GM23338 (cell line): ENCODE results near the gene TUBA4B. TPM values are rescaled to one million over a fixed set of nuclear protein-coding genes. Genes with fewer than 3 reads are reported as not detected.

Experiments used
- ATAC-seq: fragments of 200-7000 bp; cut with Tn5 transposase; 3 replicates; pipeline ENCODE4 v1.9.1; 2020
- DNase-seq: peaks from one replicate; pipeline ENCODE4 v3.0.0-alpha.2; 2015; ENCODE audit warnings: low spot score
- H2AFZ ChIP-seq: fragments of 200-600 bp; sonication (generic); 2 replicates; pipeline ENCODE4 v1.8.0; 2016; ENCODE audit warnings: antibody characterized with exemption, mild to moderate bottlenecking, moderate library complexity
- H3F3A ChIP-seq: fragments of 200-600 bp; sonication (generic); replicated peaks from 2 replicates; pipeline ENCODE4 v1.8.0; 2017; ENCODE audit warnings: antibody characterized with exemption, mixed run types, low read depth
- H3K27ac ChIP-seq: fragments of 200-600 bp; sonication (generic); 2 replicates; pipeline ENCODE4 v1.6.1; 2016; ENCODE audit warnings: low read depth
- H3K27me3 ChIP-seq: fragments of 200-600 bp; sonication (generic); 2 replicates; pipeline ENCODE4 v1.8.0; 2016; ENCODE audit warnings: mild to moderate bottlenecking, mixed run types, moderate library complexity; ENCODE audit not compliant: insufficient read depth
- H3K36me3 ChIP-seq: fragments of 200-600 bp; sonication (generic); 2 replicates; pipeline ENCODE4 v1.8.0; 2016; ENCODE audit warnings: mild to moderate bottlenecking; ENCODE audit not compliant: insufficient read depth
- H3K4me1 ChIP-seq: fragments of 200-600 bp; sonication (generic); 2 replicates; pipeline ENCODE4 v1.8.0; 2016; ENCODE audit warnings: mild to moderate bottlenecking, moderate library complexity; ENCODE audit not compliant: insufficient read depth
- H3K4me2 ChIP-seq: fragments of 200-600 bp; sonication (generic); 2 replicates; pipeline ENCODE4 v1.7.1; 2017; ENCODE audit warnings: mixed run types
- H3K4me3 ChIP-seq: fragments of 200-600 bp; sonication (generic); 2 replicates; pipeline ENCODE4 v1.6.1; 2016; ENCODE audit warnings: mixed run types
- H3K79me2 ChIP-seq: fragments of 200-600 bp; sonication (generic); replicated peaks from 2 replicates; pipeline ENCODE4 v1.8.0; 2017; ENCODE audit warnings: mild to moderate bottlenecking; ENCODE audit not compliant: insufficient read depth
- H3K9me2 ChIP-seq: fragments of 200-600 bp; sonication (generic); 2 replicates; pipeline ENCODE4 v1.8.0; 2017; ENCODE audit not compliant: insufficient read depth
- H4K20me1 ChIP-seq: fragments of 200-600 bp; sonication (generic); replicated peaks from 2 replicates; pipeline ENCODE4 v1.8.0; 2017; ENCODE audit warnings: mild to moderate bottlenecking; ENCODE audit not compliant: insufficient read depth
- H3K27ac Mint-ChIP-seq: 2 replicates; pipeline ENCODE4 v1.8.0; 2020; ENCODE audit warnings: inconsistent platforms, mild to moderate bottlenecking, moderate library complexity, mixed read lengths
- H3K27me3 Mint-ChIP-seq: 3 replicates; pipeline ENCODE4 v1.8.0; 2022; ENCODE audit warnings: low read depth, mild to moderate bottlenecking, moderate library complexity, mixed read lengths, inconsistent platforms; ENCODE audit not compliant: insufficient read depth, poor library complexity
- H3K36me3 Mint-ChIP-seq: 3 replicates; pipeline ENCODE4 v1.8.0; 2021; ENCODE audit warnings: low read depth, mild to moderate bottlenecking, inconsistent platforms, moderate library complexity, mixed read lengths
- H3K4me1 Mint-ChIP-seq: 3 replicates; pipeline ENCODE4 v1.8.0; 2020; ENCODE audit warnings: mild to moderate bottlenecking, inconsistent platforms, mixed read lengths
- H3K4me3 Mint-ChIP-seq: 3 replicates; pipeline ENCODE4 v1.8.0; 2021; ENCODE audit warnings: moderate library complexity, mild to moderate bottlenecking, inconsistent platforms, mixed read lengths
- H3K9me3 Mint-ChIP-seq: 3 replicates; pipeline ENCODE4 v1.8.0; 2020; ENCODE audit warnings: moderate library complexity, mild to moderate bottlenecking, inconsistent platforms, mixed read lengths
- CREB1 ChIP-seq: fragments of 250-450 bp; sonication (Bioruptor Pico); IDR thresholded peaks from 2 replicates; pipeline ENCODE4 v1.5.0; 2020; ENCODE audit warnings: low read depth, mild to moderate bottlenecking, moderate library complexity
- CTCF ChIP-seq, 2 experiments: fragments of 200-600 bp in 1 of 2; sonication (generic) in 1 of 2; conservative IDR thresholded peaks; 2 replicates each; pipeline versions ENCODE4 v1.5.1 to v1.6.1; 2016 to 2017; ENCODE audit warnings: antibody characterized with exemption in 2 of 2, low read depth in 2 of 2, mild to moderate bottlenecking in 2 of 2, moderate library complexity in 1 of 2
- ETS1 ChIP-seq: IDR thresholded peaks from 2 replicates; pipeline ENCODE4 v1.6.1; 2016; ENCODE audit warnings: antibody characterized with exemption
- EZH2 ChIP-seq: fragments of 200-600 bp; sonication (generic); IDR thresholded peaks from one replicate; pipeline ENCODE4 v1.8.0; 2017; ENCODE audit warnings: antibody characterized with exemption, mild to moderate bottlenecking, low read depth; ENCODE audit not compliant: unreplicated experiment
- EZH2phosphoT487 ChIP-seq: fragments of 200-600 bp; sonication (generic); IDR thresholded peaks from one replicate; pipeline ENCODE4 v1.8.1; 2018; ENCODE audit warnings: antibody characterized with exemption; ENCODE audit not compliant: unreplicated experiment
- JUNB ChIP-seq: IDR thresholded peaks from one replicate; pipeline ENCODE4 v1.6.1; 2016; ENCODE audit warnings: antibody characterized with exemption; ENCODE audit not compliant: unreplicated experiment
- NANOG ChIP-seq: IDR thresholded peaks from 2 replicates; pipeline ENCODE4 v1.6.1; 2016; ENCODE audit warnings: antibody characterized with exemption, borderline replicate concordance
- POLR2AphosphoS5 ChIP-seq: IDR thresholded peaks from 2 replicates; pipeline ENCODE4 v1.6.1; 2016; ENCODE audit warnings: antibody characterized with exemption, low read depth
- REST ChIP-seq: IDR thresholded peaks from one replicate; pipeline ENCODE4 v1.6.1; 2018; ENCODE audit warnings: antibody characterized with exemption; ENCODE audit not compliant: unreplicated experiment
- STAT1 ChIP-seq: IDR thresholded peaks from one replicate; pipeline ENCODE4 v1.6.1; 2016; ENCODE audit warnings: antibody characterized with exemption; ENCODE audit not compliant: unreplicated experiment
- ZNF114 ChIP-seq: fragments of 250-450 bp; sonication (Bioruptor Pico); IDR thresholded peaks from 2 replicates; pipeline ENCODE4 v1.5.0; 2020; ENCODE audit warnings: mild to moderate bottlenecking, moderate library complexity
- ZNF331 ChIP-seq: fragments of 250-450 bp; sonication (Bioruptor Pico); IDR thresholded peaks from 2 replicates; pipeline ENCODE4 v1.5.0; 2020; ENCODE audit warnings: low read depth, mild to moderate bottlenecking, moderate library complexity
- ZNF462 ChIP-seq: fragments of 250-450 bp; sonication (Bioruptor Pico); IDR thresholded peaks from 2 replicates; pipeline ENCODE4 v1.5.0; 2020; ENCODE audit warnings: mild to moderate bottlenecking, moderate library complexity
- polyA plus RNA-seq: library from polyadenylated mRNA; unstranded; fragments of >200 nt; fragmentation: Nextera tagmentation; extraction: Ambion mirVana; gene quantifications from 2 replicates; pipeline ENCODE4 v1.2.1, GENCODE V29; 2016
- total RNA-seq: library from RNA; depleted of rRNA; stranded (reverse); fragments of >200 nt; shearing (Covaris generic); gene quantifications from 2 replicates; pipeline ENCODE4 v1.2.3, GENCODE V29; 2014

TUBA4B gene
- total and polyA plus RNA-seq, 2 experiments from 2014 or later = 0.14 TPM; not detected in 1

- Mint-ChIP-seq H3K27me3 (peaks cover 8% of the 10 kb centered on the region), H3K36me3 (peaks cover 33% of the 10 kb centered on the region), H3K4me3 (peak overlapping the region; percentile 96), H3K4me1 (peaks cover 27% of the 10 kb centered on the region), H3K27ac (peak overlapping the region; percentile 97), H3K9me3 (no peaks in the 10 kb centered on the region)
- peaks cover 8% of the 10 kb centered on the region for H3K4me1 ChIP-seq
- H3K4me3 ChIP-seq = peak overlapping the region; percentile 83
- H4K20me1 ChIP-seq = no peaks in the 10 kb centered on the region
- H3K4me2 ChIP-seq = peak overlapping the region; percentile 95
- peak; percentile 11 for DNase-seq
- no peak for TF ChIP-seq JUNB
- TF ChIP-seq EZH2 = no peak
- no peak for TF ChIP-seq ZNF331 (CRISPR knock-in tag)
- no peak for TF ChIP-seq ETS1
- TF ChIP-seq NANOG = no peak
- TF ChIP-seq CREB1 = no peak
- no peak for TF ChIP-seq CTCF (conservative IDR thresholded peaks at IDR 0.05; ENCODE audit: low read depth in 2 of 2)
- no peak for TF ChIP-seq ZNF462
- no peak for TF ChIP-seq ZNF114
- TF ChIP-seq EZH2phosphoT487 = no peak
- TF ChIP-seq STAT1 = no peak
- no peak for TF ChIP-seq POLR2AphosphoS5
- TF ChIP-seq REST = no peak
- H2AFZ ChIP-seq = peak overlapping the region; percentile 91; the same call in 1 of the 2 replicates
- 0 out of 2 replicates have a peak, but pooled peaks cover 4% of the 10 kb centered on the region for H3K79me2 ChIP-seq
- no peak for ATAC-seq
- peak overlapping the region; percentile 75 for H3K27ac ChIP-seq
- no peaks in the 10 kb centered on the region for H3K9me2 ChIP-seq
- no peaks in the 10 kb centered on the region for H3K27me3 ChIP-seq
- H3K36me3 ChIP-seq = peaks cover 3% of the 10 kb centered on the region; the same call in 1 of the 2 replicates
- H3F3A ChIP-seq = no peaks in the 10 kb centered on the region
Measured at GRCh38 chr2:219245899-219246230, 7.2 kb upstream of the TUBA4B start.
